MCF 10A (cell line): ENCODE results near the gene MYOT. TPM values are rescaled to one million over a fixed set of nuclear protein-coding genes. Genes with fewer than 3 reads are reported as not detected.

Source experiments
- BruUV-seq: library from RNA; stranded (reverse); fragments of 400-500 nt; replicated peaks from 2 replicates; lab custom pipeline; 2021; lab: Mats Ljungman, UMichigan
- CTCF ChIA-PET: fragments of 300-600 bp; sonication (Branson Sonifier 250); formaldehyde crosslinking; extraction: SDS; loops from one replicate; lab custom pipeline; 2021; ENCODE audit warnings: antibody characterized with exemption, inconsistent platforms; lab: Yijun Ruan, JAX
- POLR2A ChIA-PET: fragments of 300-600, 350-650 bp; sonication (Branson Sonifier 250); formaldehyde crosslinking; extraction: SDS; loops from one replicate; lab custom pipeline; 2020; ENCODE audit warnings: antibody characterized with exemption, inconsistent platforms; lab: Yijun Ruan, JAX
- DNase-seq: peaks from one replicate; pipeline ENCODE4 v3.0.0-alpha.2; 2018; ENCODE audit not compliant: unreplicated experiment
- H3K27ac Mint-ChIP-seq: one replicate; pipeline ENCODE4 v1.8.0; 2022; ENCODE audit warnings: mild to moderate bottlenecking, low read depth, mixed read lengths; ENCODE audit not compliant: unreplicated experiment
- H3K27me3 Mint-ChIP-seq: one replicate; pipeline ENCODE4 v1.8.0; 2022; ENCODE audit warnings: mixed read lengths; ENCODE audit not compliant: insufficient read depth, unreplicated experiment
- H3K36me3 Mint-ChIP-seq: one replicate; pipeline ENCODE4 v1.8.0; 2022; ENCODE audit warnings: mild to moderate bottlenecking, moderate library complexity, mixed read lengths; ENCODE audit not compliant: insufficient read depth, unreplicated experiment
- H3K4me1 Mint-ChIP-seq: one replicate; pipeline ENCODE4 v1.8.0; 2022; ENCODE audit warnings: mixed read lengths; ENCODE audit not compliant: insufficient read depth, unreplicated experiment
- H3K4me3 Mint-ChIP-seq: one replicate; pipeline ENCODE4 v1.8.0; 2022; ENCODE audit warnings: mild to moderate bottlenecking, moderate library complexity, mixed read lengths; ENCODE audit not compliant: unreplicated experiment
- H3K9me3 Mint-ChIP-seq: one replicate; pipeline ENCODE4 v1.8.0; 2022; ENCODE audit warnings: mixed read lengths; ENCODE audit not compliant: unreplicated experiment
- CTCF ChIP-seq: fragments of 200-600 bp; IDR thresholded peaks from one replicate; pipeline ENCODE4 v1.8.0; 2022; ENCODE audit warnings: antibody characterized with exemption, mild to moderate bottlenecking; ENCODE audit not compliant: unreplicated experiment
- intact Hi-C: fragments of 100-400 bp; cut with micrococcal nuclease; formaldehyde crosslinking; loops from 2 replicates; pipeline ENCODE4 v1.14.1; 2022
- total RNA-seq: library from RNA; stranded (reverse); gene quantifications from 2 replicates; pipeline ENCODE4 v1.2.3, GENCODE V29; 2022

MYOT gene
- total RNA-seq, 1 experiment from 2014 or later: not detected

DNA sequence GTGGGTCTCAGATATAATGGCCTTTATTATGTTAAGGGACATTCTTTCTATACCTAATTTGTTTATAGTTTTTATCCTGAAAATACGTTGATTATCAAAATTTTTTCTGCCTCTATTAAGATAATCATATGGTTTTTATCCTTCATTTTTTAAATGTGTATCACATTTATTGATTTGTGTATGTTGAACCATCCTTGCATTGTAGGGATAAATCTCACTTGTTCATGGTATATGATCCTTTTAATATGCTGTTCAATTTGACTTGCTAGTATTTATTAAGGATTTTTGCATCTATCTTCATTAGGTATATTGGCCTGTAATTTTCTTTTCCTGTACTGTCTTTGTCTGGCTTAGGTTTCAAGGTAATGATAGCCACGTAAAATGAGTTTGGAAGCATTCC, 47.1 kb downstream of the MYOT start:
- no peak for TF ChIP-seq CTCF
- CTCF ChIA-PET: interaction anchor here (0.9 kb wide), 1 partner anchor 139 kb away, joined by 4 read pairs; no protein-coding TSS in a partner anchor
- Mint-ChIP-seq H3K9me3 (peaks cover 19% of the 10 kb centered on the region), H3K36me3 (peaks cover 9% of the 10 kb centered on the region), H3K4me1 (no peaks in the 10 kb centered on the region), H3K4me3 (no peak overlapping the region), H3K27me3 (no peaks in the 10 kb centered on the region), H3K27ac (no peak overlapping the region)
- intact Hi-C loops: no loop called here
- BruUV-seq: no TSS peak
- POLR2A ChIA-PET: interaction anchor here (1.2 kb wide), 1 partner anchor 19 kb away, joined by 4 read pairs; no protein-coding TSS in a partner anchor
- no peak for DNase-seq

GRCh38 chr5:137916923-137917322, 49.3 kb downstream of the MYOT start:
- ChIA-PET POLR2A (interaction anchor here (1.7 kb wide), 1 partner anchor 117 kb away, joined by 5 read pairs; no protein-coding TSS in a partner anchor), CTCF (interaction anchor here (0.6 to 1.4 kb wide), 3 partner anchors 28 to 138 kb away, joined by 3 to 4 read pairs (median 3); no protein-coding TSS in a partner anchor)
- peaks cover 9% of the 10 kb centered on the region for H3K36me3 Mint-ChIP-seq
- intact Hi-C loops: no loop called here
- no peaks in the 10 kb centered on the region for H3K4me1 Mint-ChIP-seq
- no peak overlapping the region for H3K4me3 Mint-ChIP-seq
- DNase-seq: no peak
- H3K9me3 Mint-ChIP-seq: peaks cover 19% of the 10 kb centered on the region
- no peak for TF ChIP-seq CTCF
- H3K27me3 Mint-ChIP-seq: no peaks in the 10 kb centered on the region
- no peak overlapping the region for H3K27ac Mint-ChIP-seq
- BruUV-seq: no TSS peak

GRCh38 chr5:137921931-137922330, 54.3 kb downstream of the MYOT start:
- DNase-seq: peak; percentile 27
- Mint-ChIP-seq H3K27me3 (no peaks in the 10 kb centered on the region), H3K4me1 (no peaks in the 10 kb centered on the region), H3K36me3 (peaks cover 12% of the 10 kb centered on the region), H3K4me3 (no peak overlapping the region), H3K27ac (no peak overlapping the region), H3K9me3 (peaks cover 8% of the 10 kb centered on the region)
- CTCF ChIA-PET: interaction anchor here (1.7 kb wide), 1 partner anchor 143 kb away, joined by 6 read pairs; no protein-coding TSS in a partner anchor
- BruUV-seq: no TSS peak
- intact Hi-C loops: no loop called here
- POLR2A ChIA-PET: interaction anchor here (0.9 to 1.4 kb wide), 5 partner anchors 11 to 39 kb away, joined by 3 to 5 read pairs (median 3); no protein-coding TSS in a partner anchor
- TF ChIP-seq CTCF: no peak

GRCh38 chr5:137923856-137924255, 56.2 kb downstream of the MYOT start:
- no TSS peak for BruUV-seq
- intact Hi-C loops: no loop called here
- H3K9me3 Mint-ChIP-seq: no peaks in the 10 kb centered on the region
- no peak overlapping the region for H3K27ac Mint-ChIP-seq
- H3K4me3 Mint-ChIP-seq: no peak overlapping the region
- DNase-seq: no peak
- H3K4me1 Mint-ChIP-seq: no peaks in the 10 kb centered on the region
- no peaks in the 10 kb centered on the region for H3K27me3 Mint-ChIP-seq
- POLR2A ChIA-PET: no interaction called here
- CTCF ChIA-PET: interaction anchor here (0.8 kb wide), 1 partner anchor 171 kb away, joined by 4 read pairs; no protein-coding TSS in a partner anchor
- TF ChIP-seq CTCF: no peak
- H3K36me3 Mint-ChIP-seq: peaks cover 4% of the 10 kb centered on the region
